Measurements from ENCODE around the gene CEACAM7.
A peak's percentile ranks its signal among the peaks of the same experiment; 100 is the strongest.
"Not testable (repeated sequence)": the region's sequence is repeated elsewhere in the genome, so short reads cannot be mapped to it uniquely, and the experiment has no call there.

The CEACAM7 gene

GRCh38 chr19:41688098-41688497, at the start of gene CEACAM7:
Gene CEACAM7 (minus strand): TSS chr19:41688270. CDS start chr19:41688165, 105 bp downstream.
- no peak for DNase-seq

GRCh38 chr19:41735071-41735600, 47.1 kb upstream of the CEACAM7 start:
- no peak for DNase-seq

GRCh38 chr19:41734585-41734984, 46.5 kb upstream of the CEACAM7 start:
- no peak for DNase-seq

GRCh38 chr19:41734156-41734555, 46.1 kb upstream of the CEACAM7 start:
- DNase-seq = no peak

- DNase-seq = no peak
Observed at GRCh38 chr19:41726493-41726892, 38.4 kb upstream of the CEACAM7 start.

- DNase-seq = no peak
Observed at GRCh38 chr19:41720103-41720502, 32.0 kb upstream of the CEACAM7 start.

- no peak for DNase-seq
Observed at GRCh38 chr19:41718761-41719160, 30.7 kb upstream of the CEACAM7 start.

GRCh38 chr19:41714598-41714997, 26.5 kb upstream of the CEACAM7 start:
- DNase-seq = no peak

GRCh38 chr19:41711376-41712261, 23.5 kb upstream of the CEACAM7 start:
- no peak for DNase-seq

GRCh38 chr19:41709951-41710645, 22.0 kb upstream of the CEACAM7 start:
- no peak for DNase-seq

- not testable (repeated sequence) for DNase-seq
Observed at GRCh38 chr19:41709516-41709915, 21.4 kb upstream of the CEACAM7 start.

GRCh38 chr19:41708481-41708880, 20.4 kb upstream of the CEACAM7 start, which contains the start of gene CEACAM5:
Gene CEACAM5 (plus strand): TSS chr19:41708626. CDS start chr19:41708732, 106 bp downstream.
- no peak for DNase-seq

GRCh38 chr19:41707871-41708371, 19.9 kb upstream of the CEACAM7 start:
- no peak for DNase-seq

GRCh38 chr19:41707502-41707812, 19.4 kb upstream of the CEACAM7 start:
- DNase-seq = no peak

- peak; percentile 51 to 89 (median 68) for DNase-seq
Observed at GRCh38 chr19:41706741-41707501, 18.9 kb upstream of the CEACAM7 start.

- DNase-seq = peak in 2 of 6 experiments; percentile 14 to 28
Observed at GRCh38 chr19:41705393-41706174, 17.5 kb upstream of the CEACAM7 start.

GRCh38 chr19:41703602-41704293, 15.7 kb upstream of the CEACAM7 start:
- DNase-seq = no peak

- no peak for DNase-seq
Observed at GRCh38 chr19:41702171-41702651, 14.1 kb upstream of the CEACAM7 start.

GRCh38 chr19:41701401-41702075, 13.5 kb upstream of the CEACAM7 start:
- no peak for DNase-seq

- DNase-seq = no peak
Observed at GRCh38 chr19:41700381-41701195, 12.5 kb upstream of the CEACAM7 start.

Data from stimulated activated naive CD4-positive, alpha-beta T cell (primary cell).